Measurements from ENCODE around the gene CBX1. TPM values are rescaled to one million over a fixed set of nuclear protein-coding genes. Genes with fewer than 3 reads are reported as not detected.

The CBX1 gene
- total RNA-seq, 2 experiments from 2014 or later = 56.8 to 60.0 TPM

DNA sequence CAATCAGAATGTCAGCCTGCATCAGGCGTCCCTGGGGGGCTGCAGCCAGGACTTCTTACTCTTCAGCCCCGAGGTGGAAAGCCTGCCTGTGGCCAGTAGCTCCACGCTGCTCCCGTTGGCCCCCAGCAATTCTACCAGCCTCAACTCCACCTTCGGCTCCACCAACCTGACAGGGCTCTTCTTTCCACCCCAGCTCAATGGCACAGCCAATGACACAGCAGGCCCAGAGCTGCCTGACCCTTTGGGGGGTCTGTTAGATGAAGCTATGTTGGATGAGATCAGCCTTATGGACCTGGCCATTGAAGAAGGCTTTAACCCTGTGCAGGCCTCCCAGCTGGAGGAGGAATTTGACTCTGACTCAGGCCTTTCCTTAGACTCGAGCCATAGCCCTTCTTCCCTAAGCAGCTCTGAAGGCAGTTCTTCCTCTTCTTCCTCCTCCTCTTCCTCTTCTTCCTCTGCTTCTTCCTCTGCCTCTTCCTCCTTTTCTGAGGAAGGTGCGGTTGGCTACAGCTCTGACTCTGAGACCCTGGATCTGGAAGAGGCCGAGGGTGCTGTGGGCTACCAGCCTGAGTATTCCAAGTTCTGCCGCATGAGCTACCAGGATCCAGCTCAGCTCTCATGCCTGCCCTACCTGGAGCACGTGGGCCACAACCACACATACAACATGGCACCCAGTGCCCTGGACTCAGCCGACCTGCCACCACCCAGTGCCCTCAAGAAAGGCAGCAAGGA, 42.7 kb downstream of the CBX1 start:
- CTCF ChIA-PET = interaction anchor here (1.3 to 1.6 kb wide), 4 partner anchors 12 to 32 kb away, joined by 3 to 4 read pairs (median 3); no protein-coding TSS in a partner anchor
- POLR2A ChIA-PET = interaction anchor here (0.6 to 0.7 kb wide), 2 partner anchors 8 to 11 kb away, joined by 3 read pairs; partner anchors contain the start of gene NFE2L1

DNA sequence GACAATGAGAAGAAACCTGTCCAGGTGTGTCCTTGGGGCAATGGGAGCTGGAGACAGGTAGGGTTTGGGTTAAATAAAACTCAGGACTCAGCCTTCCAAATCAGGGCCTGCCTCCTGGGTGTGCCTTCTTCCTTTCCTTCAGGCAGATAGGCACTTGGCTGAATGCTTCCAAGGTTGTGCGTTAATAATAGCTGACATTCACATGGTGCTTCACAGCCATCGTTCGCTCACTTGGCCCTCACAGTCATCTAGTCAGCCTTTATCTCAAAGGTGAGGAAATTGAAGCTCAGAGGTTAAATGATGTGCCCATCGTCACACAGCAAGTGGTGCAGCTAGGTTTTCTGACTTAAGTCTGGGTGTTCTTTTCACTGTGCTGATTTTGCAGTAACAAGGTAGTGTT, 43.7 kb downstream of the CBX1 start:
- ChIA-PET CTCF (interaction anchor here (1.3 to 1.6 kb wide), 2 partner anchors 11 to 31 kb away, joined by 3 to 4 read pairs; no protein-coding TSS in a partner anchor), POLR2A (interaction anchor here (0.7 kb wide), 1 partner anchor 10 kb away, joined by 3 read pairs; the partner anchor contains the start of gene NFE2L1)

DNA sequence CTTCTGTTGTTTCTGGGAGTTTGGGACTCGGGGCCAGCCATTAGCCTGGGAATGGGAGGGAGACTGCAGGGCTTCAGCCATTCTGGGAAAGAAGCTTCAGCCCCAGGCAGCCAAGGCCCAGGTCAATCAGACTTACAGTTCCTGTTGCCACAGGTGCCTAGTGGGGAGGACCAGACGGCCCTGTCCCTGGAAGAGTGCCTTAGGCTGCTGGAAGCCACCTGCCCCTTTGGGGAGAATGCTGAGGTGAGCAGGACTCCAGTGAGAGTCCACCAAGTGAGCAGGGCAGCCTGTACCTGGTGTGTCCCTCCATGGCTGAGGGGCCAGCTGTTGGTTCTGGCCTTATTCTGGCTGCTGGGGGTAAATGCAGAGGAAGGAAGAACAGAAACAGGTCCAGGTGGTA, 44.4 kb downstream of the CBX1 start:
- CTCF ChIA-PET = interaction anchor here (1.6 to 1.7 kb wide), 2 partner anchors 19 to 31 kb away, joined by 3 to 8 read pairs; no protein-coding TSS in a partner anchor
- POLR2A ChIA-PET = no interaction called here

DNA sequence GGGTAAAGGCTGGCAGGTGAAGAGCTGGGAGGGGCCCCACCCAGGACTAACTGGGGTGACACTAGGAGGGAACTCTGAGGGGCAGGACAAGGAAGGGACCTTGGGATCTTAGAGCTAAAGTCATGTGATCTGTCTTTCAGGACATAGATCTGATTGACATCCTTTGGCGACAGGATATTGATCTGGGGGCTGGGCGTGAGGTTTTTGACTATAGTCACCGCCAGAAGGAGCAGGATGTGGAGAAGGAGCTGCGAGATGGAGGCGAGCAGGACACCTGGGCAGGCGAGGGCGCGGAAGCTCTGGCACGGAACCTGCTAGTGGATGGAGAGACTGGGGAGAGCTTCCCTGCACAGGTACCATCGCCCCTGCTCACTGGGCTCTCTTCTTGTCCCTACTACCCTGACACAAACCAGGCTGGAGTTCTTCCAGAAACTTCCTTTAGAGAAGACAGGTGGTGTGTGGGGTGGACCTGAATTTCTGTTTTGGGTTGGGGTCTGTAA, 45.0 kb downstream of the CBX1 start:
- ChIA-PET POLR2A (interaction anchor here (0.8 kb wide), 1 partner anchor 51 kb away, joined by 3 read pairs; the partner anchor contains the start of gene SNX11), CTCF (interaction anchor here (1.6 to 1.7 kb wide), 2 partner anchors 19 to 31 kb away, joined by 3 to 8 read pairs; no protein-coding TSS in a partner anchor)

DNA sequence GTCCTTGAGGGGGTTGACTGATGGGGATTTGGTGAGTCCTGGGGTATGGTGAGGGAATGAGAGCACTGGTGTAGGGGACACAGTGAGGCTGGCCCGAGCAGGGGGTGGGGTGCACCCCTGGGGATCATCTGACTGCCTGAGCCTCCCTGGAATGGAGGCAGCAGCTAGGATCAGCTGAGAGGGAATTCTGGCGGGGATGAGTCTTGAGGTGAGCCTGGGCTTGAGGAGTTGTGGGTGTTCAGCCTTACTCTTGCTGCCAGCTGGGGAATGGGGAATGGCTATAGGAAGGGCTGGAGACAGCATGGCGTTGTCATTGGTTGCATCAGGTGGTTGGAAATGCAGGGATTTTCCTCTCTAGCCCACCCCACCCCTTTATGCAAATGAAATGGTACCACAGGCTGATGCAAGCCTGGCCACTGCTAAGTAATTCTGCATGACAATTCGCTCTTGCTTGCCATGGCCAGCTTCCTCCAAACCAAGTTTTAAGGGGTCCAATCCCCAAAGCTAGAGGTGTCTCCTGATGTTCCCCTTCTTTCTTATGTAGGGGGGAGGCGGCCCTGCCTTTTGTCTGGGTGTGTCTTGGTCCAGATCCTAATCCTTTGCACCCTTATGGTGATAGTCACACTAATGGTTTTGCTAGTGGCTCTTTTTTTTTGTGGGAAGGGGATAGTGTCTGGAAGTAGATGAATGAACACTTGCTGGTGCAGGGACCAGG, 45.6 kb downstream of the CBX1 start:
- ChIA-PET CTCF (interaction anchor here (0.7 to 1.7 kb wide), 4 partner anchors 20 to 384 kb away, joined by 3 to 8 read pairs (median 3); no protein-coding TSS in a partner anchor), POLR2A (interaction anchor here (0.8 kb wide), 1 partner anchor 52 kb away, joined by 3 read pairs; the partner anchor contains the start of gene SNX11)

DNA sequence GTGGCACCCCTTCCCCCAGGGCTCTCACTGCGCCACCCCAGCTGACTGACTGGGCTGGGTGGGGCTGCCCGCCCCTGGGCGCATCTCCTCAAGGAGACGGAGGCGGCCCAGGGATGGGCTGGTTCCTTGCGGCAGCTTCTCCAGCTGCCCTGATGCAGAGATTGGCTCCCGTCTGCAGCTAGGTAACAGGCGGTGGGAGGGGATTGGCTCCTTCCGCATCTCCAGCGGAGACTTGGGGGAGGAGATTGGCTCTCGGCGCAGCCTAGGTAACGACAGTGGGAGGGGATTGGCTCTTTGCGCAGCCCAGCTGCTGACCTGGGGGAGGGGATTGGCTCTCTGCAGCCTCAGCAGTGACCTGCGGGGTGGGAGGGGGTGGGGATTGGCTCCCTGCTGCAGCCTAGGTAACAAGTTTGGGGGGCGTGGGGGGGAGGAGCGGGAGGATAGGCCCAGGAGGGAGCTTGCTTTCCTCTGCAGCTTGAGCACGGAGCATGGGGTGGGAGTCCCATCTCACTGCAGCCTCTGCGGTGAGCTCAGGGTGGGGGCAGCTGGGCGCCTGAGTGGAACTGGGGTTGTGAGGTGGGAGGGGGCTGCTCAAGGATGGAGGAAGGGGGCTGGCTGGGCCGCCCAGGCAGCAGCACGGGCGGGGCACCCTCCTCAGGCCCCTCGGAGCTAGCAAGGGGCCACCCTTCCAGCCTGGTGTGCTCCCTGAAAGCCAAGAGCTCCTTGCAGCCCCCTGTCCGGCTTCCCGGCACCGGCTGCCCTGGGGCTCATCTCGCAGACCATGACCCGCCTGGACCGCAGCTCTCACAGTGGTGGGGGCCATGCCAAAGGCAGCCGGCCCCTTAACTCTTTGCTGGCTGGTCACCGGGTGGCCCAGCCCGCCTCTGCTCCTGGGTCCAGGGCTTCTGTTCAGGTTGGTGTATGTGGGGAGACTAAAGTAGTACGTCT, 46.8 kb downstream of the CBX1 start:
- POLR2A ChIA-PET = interaction anchor here (0.6 kb wide), 1 partner anchor 70 kb away, joined by 9 read pairs; no protein-coding TSS in a partner anchor
- CTCF ChIA-PET = interaction anchor here (0.7 to 1.7 kb wide), 5 partner anchors 26 to 385 kb away, joined by 3 to 4 read pairs (median 4); no protein-coding TSS in a partner anchor

DNA sequence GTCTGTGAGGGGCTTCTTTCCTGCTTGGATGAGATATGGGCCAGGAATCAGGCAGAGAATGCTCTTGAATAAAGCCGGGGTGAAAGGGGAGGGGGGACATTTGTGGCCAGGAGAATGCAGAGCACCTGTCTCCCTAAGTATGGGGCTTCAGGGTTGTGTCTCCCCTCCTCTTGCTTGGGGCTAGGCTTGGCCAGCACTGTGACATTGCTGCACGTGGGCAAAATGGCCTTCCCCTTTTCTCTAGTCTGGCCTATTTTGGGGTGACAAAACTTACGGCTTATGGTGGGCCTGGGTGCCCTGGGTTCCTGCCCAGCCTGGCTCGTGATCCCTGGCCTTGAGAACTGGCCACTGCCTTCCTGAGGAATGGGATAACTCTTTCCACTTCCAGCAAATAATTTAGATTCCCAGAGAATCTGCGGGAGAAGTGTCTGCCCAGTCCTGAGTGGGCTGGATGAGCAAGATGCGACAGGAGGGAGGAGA, 47.5 kb downstream of the CBX1 start:
- ChIA-PET CTCF (interaction anchor here (0.9 to 2.0 kb wide), 3 partner anchors 26 to 35 kb away, joined by 4 read pairs; no protein-coding TSS in a partner anchor), POLR2A (no interaction called here)

DNA sequence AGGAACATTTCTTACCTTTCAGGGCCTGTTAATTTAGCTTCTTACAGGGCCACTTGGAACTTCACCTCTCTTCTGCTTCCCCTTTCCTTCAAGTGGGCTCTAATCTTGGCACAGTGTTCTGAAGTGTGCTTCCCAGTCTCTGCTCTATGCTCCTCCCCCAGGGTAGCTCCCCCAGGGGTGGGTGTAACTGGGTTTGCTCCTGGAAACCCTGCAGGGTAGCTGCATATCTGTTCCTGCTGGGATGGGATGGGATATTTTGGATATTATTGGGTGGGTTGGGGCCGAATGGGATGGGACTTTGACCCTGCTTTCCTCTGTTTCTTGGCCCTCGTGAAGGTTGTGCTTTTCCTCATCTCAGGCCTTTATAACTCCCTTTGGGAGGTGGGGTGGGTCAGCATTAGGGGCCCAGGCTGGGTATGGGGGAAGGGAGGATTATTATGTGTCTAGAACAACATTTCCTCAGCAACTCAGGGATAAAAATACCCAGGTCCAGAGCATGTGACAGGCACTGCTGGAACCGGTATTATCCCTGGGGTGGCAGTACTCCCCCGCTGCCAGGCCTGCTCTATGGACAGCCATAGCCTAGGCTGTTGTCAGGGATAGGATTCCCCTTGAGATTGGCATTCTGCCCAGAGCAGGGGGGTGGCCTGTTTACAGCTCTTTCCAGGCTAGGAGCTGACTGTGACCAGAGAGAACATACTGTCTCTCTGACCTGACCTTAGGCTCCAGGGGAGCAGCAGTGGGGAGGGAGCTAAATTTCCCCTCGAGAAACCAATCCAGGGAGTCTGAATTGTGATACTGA, 48.1 kb downstream of the CBX1 start:
- POLR2A ChIA-PET = no interaction called here

DNA sequence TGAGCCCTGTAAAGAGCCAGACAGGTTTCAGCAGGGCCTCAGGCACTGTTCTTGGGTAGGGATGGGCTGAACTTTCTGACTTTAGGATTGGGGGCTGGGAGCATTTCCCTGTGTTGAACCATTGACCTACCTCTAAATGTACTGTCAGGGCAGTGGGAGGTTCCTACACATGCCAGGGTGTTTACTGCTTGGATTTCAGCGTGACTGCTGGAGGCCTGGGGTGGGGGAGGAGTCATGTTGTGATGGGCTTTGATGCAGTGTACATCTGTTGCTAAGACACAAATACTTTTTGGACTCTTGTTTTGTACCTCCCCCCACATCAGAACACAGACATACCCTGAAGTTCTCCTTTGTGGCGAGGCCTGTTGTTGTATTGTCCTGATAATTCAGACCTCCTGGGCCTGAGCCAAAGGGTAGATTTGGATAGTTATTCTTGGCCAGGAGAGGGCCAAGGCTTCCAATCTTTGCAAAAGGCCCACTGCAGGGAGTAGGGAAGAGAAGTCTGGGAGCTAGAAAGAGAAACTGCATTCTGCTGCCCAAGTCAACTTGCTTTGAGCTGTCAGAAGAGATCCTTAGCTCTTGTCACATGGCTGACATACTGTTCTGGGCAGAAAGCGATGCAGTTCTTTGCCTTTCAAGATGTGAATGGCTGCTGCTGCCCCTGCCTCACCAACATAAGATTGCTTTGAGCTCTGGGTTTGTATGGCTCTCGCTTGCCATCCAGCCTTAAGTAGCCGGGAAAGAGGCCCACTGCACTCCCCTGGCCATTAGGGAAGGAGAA, 49.4 kb downstream of the CBX1 start:
- ChIA-PET CTCF (interaction anchor here (1.1 to 2.0 kb wide), 3 partner anchors 25 to 79 kb away, joined by 3 to 4 read pairs (median 3); no protein-coding TSS in a partner anchor), POLR2A (no interaction called here)

More for the DNA sequence above, 48.1 kb downstream of the CBX1 start:
- CTCF ChIA-PET = interaction anchor here (1.1 to 2.0 kb wide), 2 partner anchors 27 kb away, joined by 3 to 4 read pairs; no protein-coding TSS in a partner anchor

DNA sequence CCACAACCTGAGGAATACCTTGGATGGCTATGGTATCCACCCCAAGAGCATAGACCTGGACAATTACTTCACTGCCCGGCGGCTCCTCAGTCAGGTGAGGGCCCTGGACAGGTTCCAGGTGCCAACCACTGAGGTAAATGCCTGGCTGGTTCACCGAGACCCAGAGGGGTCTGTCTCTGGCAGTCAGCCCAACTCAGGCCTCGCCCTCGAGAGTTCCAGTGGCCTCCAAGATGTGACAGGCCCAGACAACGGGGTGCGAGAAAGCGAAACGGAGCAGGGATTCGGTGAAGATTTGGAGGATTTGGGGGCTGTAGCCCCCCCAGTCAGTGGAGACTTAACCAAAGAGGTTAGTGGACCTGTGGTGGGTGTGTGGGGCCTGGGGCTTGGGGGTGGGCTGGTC, 50.0 kb downstream of the CBX1 start:
- POLR2A ChIA-PET = no interaction called here

DNA sequence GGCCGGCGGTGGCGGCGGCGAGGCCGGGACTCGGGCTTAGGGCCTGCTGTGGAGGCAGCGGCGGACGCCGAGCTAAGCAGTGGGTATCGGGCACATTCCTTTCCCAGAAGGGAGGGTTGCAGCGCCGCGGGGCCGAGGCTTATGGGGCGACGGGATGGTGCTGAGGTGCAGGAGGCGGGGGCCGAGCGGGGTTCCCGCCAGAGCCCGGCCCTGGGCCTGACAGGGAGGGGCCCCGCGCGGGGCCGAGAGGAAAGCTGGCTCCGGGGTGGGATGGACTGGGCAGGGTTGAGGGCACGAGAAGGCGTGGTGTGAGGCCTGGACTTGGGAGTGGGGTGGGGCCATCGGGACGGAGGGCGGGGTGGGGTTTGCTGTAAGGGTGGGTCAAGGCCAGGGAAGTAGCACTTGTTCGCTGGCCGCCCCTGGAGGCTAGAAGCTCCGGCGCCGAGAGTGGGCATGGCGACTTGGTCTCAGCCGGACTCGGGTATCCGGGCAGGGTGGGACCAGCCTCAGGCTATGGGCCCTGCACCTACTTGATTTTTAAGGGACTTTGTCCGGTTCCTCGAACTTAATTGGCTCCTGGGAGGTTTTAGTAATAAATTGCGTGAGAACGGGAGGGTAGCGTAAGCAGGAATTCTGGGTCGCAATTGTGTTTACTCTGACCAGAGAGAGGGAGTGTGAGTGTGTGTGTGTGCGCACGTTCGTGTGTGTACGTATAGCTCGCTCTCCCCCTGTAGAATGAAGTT, 52.7 kb downstream of the CBX1 start:
- CTCF ChIA-PET = interaction anchor here (0.5 to 6.1 kb wide), 11 partner anchors 12 to 769 kb away, joined by 3 to 28 read pairs (median 4); partner anchors contain the start of genes CDK5RAP3 and COPZ2

More for the DNA sequence above, 50.0 kb downstream of the CBX1 start:
- CTCF ChIA-PET = interaction anchor here (1.8 kb wide), 1 partner anchor 80 kb away, joined by 3 read pairs; no protein-coding TSS in a partner anchor

DNA sequence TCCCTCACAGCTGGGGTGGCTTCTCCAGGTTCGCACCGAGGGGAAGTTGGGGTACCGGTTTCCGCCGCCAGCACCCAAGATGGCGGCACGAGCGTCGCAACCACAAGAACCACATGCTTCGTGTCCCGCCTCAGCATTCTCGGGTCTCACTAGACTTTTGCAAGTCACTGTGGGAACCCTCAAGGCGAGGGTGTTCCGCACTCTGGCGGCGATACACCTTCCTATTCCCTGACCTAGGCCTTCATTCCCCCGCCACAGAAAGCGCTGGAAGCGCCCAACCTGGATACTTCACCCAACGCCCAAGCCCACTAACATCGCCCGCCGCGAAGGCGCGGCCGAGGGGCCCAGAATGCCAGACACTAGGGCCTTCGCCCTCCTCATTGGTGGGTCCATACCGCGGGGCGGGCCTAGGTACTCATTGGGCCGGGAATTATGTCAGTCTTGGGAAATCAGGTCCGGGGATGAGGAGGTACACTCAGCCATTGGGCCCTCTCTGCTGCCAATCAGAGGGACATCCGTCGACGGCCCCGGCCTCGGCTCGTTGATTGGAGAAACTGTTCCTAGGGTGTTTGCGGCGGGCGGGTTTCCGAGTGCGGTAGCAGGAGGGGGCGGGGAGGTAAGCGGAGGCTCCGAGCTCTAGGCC, 53.4 kb downstream of the CBX1 start, which contains the start of gene NFE2L1:
TSS of gene NFE2L1 (plus strand) at position 619 of the 643 bp plus-strand sequence. CDS start 2,760 bp downstream, outside the sequence.
- CTCF ChIA-PET = interaction anchor here (0.5 to 6.1 kb wide), 9 partner anchors 10 to 1630 kb away, joined by 3 to 28 read pairs (median 4); partner anchors contain the start of genes CDK5RAP3 and COPZ2
- POLR2A ChIA-PET = interaction anchor here (0.6 to 1.4 kb wide), 6 partner anchors 10 to 552 kb away, joined by 3 to 5 read pairs (median 3); partner anchors contain the start of genes CBX1 and SNX11

More for the DNA sequence above, 52.7 kb downstream of the CBX1 start:
- POLR2A ChIA-PET = interaction anchor here (0.6 to 1.6 kb wide), 9 partner anchors 9 to 551 kb away, joined by 3 to 6 read pairs (median 3); partner anchors contain the start of genes CBX1, COPZ2 and SNX11

DNA sequence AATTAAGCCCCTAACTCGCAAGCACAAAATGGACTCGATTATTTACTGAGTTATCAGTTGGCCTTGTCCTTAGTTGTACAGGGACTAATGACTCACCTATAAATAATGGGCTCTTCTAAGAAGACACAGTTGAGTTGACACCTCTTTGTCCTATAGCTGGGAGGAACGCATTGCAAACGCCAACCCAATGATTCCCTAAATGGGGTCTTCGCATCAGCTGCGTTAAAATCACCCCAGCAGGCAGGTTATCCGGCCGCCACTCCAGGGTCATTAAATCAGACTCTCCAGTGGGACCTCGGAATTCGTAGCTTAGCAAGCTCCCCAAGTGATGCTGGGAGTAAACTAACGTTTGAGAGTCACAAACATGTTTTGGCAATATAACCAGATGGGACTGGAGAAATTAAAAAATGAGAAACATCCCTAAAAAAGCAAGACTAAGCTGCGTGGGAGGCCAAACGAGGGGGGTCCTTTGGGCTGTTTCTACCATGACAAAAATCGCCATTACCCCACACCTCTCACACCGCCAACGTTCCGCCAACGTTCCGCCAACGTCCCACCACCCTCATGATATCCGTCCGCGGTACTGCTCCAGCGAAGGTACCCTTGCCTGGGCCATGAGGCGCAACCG, 54.1 kb downstream of the CBX1 start:
- POLR2A ChIA-PET = interaction anchor here (1.3 kb wide), 1 partner anchor 60 kb away, joined by 3 read pairs; the partner anchor contains the start of gene SNX11
- CTCF ChIA-PET = interaction anchor here (0.5 to 6.1 kb wide), 7 partner anchors 11 to 1630 kb away, joined by 3 to 28 read pairs (median 4); partner anchors contain the start of genes CDK5RAP3 and COPZ2

DNA sequence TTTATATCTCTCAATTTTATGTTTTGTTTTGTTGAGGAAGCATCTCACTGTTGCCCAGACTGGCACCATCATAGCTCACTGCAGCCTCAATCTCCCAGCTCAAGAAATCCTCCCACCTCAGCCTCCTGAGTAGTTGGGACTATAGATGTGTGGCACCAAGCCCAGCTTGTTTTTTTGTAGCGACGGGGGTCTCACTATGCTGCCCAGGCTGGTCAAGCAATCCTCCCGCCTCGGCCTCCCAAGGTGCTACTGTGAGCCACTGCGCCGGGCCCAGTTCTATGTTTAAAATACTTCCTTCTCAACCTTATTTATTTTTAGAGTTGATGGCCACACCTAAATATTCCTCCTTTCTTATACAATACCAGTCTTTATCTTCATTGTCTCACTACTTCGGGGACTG, 55.0 kb downstream of the CBX1 start:
- POLR2A ChIA-PET = interaction anchor here (1.3 kb wide), 1 partner anchor 61 kb away, joined by 3 read pairs; the partner anchor contains the start of gene SNX11

More for the DNA sequence above, 55.0 kb downstream of the CBX1 start:
- CTCF ChIA-PET = interaction anchor here (1.0 to 6.1 kb wide), 4 partner anchors 10 to 28 kb away, joined by 3 to 28 read pairs (median 11); partner anchors contain the start of gene COPZ2

All from activated CD8-positive, alpha-beta memory T cell treated with anti-CD3 and anti-CD28 coated beads for 36 hours (primary cell).